M059J (cell line): ENCODE data around the gene PACRG. TPM values are rescaled to one million over a fixed set of nuclear protein-coding genes. Genes with fewer than 3 reads are reported as not detected.

Experiments used
- DNase-seq: peaks from one replicate; pipeline ENCODE4 v3.0.0-alpha.2; 2012; ENCODE audit warnings: low read depth
- total RNA-seq: library from RNA; depleted of rRNA; stranded (reverse); fragments of >200 nt; shearing (Covaris generic); gene quantifications from 2 replicates; pipeline ENCODE4 v1.2.3, GENCODE V29; 2014; rRNA removed

PACRG gene
- total RNA-seq, 1 experiment from 2014 or later: 0.12 TPM

- no peak for DNase-seq
Measured at GRCh38 chr6:163351013-163351412, 623.2 kb downstream of the PACRG start.

DNA sequence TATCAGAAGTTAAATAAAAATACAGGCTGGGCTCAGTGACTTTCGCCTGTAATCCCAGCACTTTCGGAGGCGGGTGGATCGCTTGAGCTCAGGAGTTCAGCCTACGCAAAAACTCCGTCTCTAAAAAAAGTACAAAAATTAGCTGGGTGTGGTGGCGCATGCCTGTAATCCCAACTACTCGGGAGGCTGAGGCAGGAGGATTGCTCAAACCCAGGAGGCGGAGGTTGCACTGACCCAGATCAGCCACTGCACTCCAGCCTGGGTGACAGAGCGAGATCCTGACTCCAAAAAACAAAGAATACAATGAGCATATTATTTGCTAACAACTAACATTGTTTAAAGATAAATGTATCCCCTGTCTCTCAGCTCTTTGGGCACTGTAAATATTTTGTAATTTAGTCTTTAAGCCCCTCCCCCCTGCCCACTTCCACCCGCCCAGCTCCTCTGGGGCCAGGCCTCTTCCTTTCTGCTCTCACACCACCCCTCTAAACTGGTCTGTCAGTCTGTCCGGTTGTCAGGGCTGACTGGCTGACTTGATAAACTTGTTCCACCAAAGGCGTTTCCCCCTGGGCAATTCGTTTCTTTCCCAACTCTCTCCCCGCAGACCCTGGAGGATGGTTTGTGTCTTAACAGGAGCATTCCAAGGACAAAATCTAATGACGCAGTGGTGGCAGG, 624.4 kb downstream of the PACRG start:
- DNase-seq: no peak

DNA sequence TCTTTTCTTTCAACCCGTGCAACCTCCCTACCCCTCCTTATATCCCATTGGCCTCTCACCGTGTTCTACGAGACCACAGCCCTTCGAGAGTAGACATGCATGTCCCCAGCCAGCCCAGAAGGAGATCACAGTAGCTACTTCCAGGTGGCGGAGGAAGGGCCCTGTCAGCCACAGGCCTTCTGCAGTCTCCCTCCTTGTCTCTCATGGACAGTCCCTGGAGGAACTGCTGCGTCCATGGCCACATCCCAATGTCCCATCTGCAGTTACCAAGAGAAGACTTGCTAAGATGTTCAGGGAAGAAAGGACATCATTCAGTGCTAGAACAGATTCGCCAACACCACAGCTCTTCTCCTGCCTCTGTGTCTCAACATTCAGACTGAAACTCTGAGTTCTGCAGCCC, 625.2 kb downstream of the PACRG start:
- DNase-seq: no peak

GRCh38 chr6:163354085-163354484, 626.3 kb downstream of the PACRG start:
- peak; percentile 23 for DNase-seq

- DNase-seq: peak; percentile 46
Measured at GRCh38 chr6:163354761-163355425, 627.1 kb downstream of the PACRG start.

- peak; percentile 78 for DNase-seq
Measured at GRCh38 chr6:163355426-163355991, 627.7 kb downstream of the PACRG start.

DNA sequence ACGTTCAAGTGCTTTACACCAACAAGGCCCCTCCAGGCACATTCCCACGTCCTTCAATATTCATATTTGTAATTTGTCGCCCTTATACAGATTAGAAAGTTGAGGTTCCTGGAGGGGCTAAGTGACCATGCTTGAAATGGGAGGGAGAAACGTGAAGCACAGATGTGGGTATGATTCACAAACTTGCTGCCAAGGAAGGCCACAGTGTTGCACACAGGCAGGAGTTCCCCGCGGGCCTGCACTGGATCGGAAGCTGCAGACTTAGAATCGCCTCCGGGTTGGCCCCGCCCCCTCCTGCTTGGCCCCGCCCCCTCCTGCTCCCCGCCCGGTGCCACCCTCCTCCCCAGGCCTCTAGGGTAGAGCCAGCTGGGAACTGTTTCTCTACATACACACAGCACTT, 628.5 kb downstream of the PACRG start:
- peak; percentile 45 for DNase-seq

- DNase-seq: no peak
Measured at GRCh38 chr6:163356743-163357142, 629.0 kb downstream of the PACRG start.

DNA sequence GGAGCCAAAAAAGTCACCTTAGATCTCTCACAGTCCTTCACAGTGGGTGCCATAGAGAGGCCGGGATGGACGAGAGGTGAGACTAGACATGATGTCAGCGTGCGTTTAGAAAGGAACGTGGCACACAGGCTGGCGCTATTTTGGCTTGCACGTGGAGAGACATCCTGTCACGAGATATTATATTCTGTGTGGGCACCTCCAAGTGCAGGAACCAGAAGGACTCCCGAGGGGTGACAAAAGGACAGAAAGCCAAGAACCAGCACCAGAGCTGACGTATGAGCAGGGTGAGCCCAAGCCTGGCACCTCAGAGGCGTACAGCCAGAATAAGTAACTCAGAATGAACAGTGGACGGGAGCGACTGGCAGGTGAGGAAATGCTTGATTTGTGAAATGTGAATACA, 636.9 kb downstream of the PACRG start:
- DNase-seq: no peak

Other genes with a start within 250 kb of the PACRG start
- gene PRKN, start 208 bp upstream of the PACRG start, total RNA-seq: 0.07 TPM in 1 of 2 replicates, not detected in the other